ENCODE measurements around the gene BIRC7. TPM values are rescaled to one million over a fixed set of nuclear protein-coding genes. Genes with fewer than 3 reads are reported as not detected.

Gene BIRC7
- total RNA-seq, 1 donor from 2014 or later: 6.9 TPM

- no peak for DNase-seq (ENCODE audit: low read depth, low spot score)
- Mint-ChIP-seq H3K36me3 (ENCODE audit: low read depth) (no peaks in the 10 kb centered on the region), H3K9me3 (no peaks in the 10 kb centered on the region), H3K4me1 (peaks cover 21% of the 10 kb centered on the region), H3K27me3 (ENCODE audit: low read depth) (no peaks in the 10 kb centered on the region), H3K4me3 (peak overlapping the region; percentile 92), H3K27ac (ENCODE audit: unreplicated experiment) (peak overlapping the region; percentile 66)
- no peak for TF ChIP-seq CTCF (conservative IDR thresholded peaks at IDR 0.05)
These were observed 37.4 kb downstream of the BIRC7 start for GRCh38 chr20:63273059-63273579.

- no peak for DNase-seq (ENCODE audit: low read depth, low spot score)
- Mint-ChIP-seq H3K4me1 (peaks cover 14% of the 10 kb centered on the region), H3K4me3 (peak overlapping the region; percentile 92), H3K27me3 (ENCODE audit: low read depth) (no peaks in the 10 kb centered on the region), H3K9me3 (no peaks in the 10 kb centered on the region), H3K36me3 (ENCODE audit: low read depth) (no peaks in the 10 kb centered on the region), H3K27ac (ENCODE audit: unreplicated experiment) (peak overlapping the region; percentile 66)
- no peak for TF ChIP-seq CTCF (conservative IDR thresholded peaks at IDR 0.05)
These were observed 38.1 kb downstream of the BIRC7 start for GRCh38 chr20:63273635-63274380.

- no peak overlapping the region for H3K27ac Mint-ChIP-seq (ENCODE audit: unreplicated experiment)
- TF ChIP-seq CTCF (conservative IDR thresholded peaks at IDR 0.05): no peak
These were observed 38.9 kb downstream of the BIRC7 start for GRCh38 chr20:63274381-63275228.

GRCh38 chr20:63275825-63276224 is 40.1 kb downstream of the BIRC7 start:
- Mint-ChIP-seq H3K4me3 (peak overlapping the region; percentile 74), H3K9me3 (no peaks in the 10 kb centered on the region), H3K36me3 (ENCODE audit: low read depth) (no peaks in the 10 kb centered on the region), H3K4me1 (peaks cover 14% of the 10 kb centered on the region), H3K27ac (ENCODE audit: unreplicated experiment) (no peak overlapping the region), H3K27me3 (ENCODE audit: low read depth) (no peaks in the 10 kb centered on the region)
- no peak for DNase-seq (ENCODE audit: low read depth, low spot score)
- no peak for TF ChIP-seq CTCF (conservative IDR thresholded peaks at IDR 0.05)

More at GRCh38 chr20:63274381-63275228, 38.9 kb downstream of the BIRC7 start:
- DNase-seq (ENCODE audit: low read depth, low spot score): no peak
- peaks cover 14% of the 10 kb centered on the region for H3K4me1 Mint-ChIP-seq
- H3K9me3 Mint-ChIP-seq: no peaks in the 10 kb centered on the region
- no peaks in the 10 kb centered on the region for H3K36me3 Mint-ChIP-seq (ENCODE audit: low read depth)
- H3K27me3 Mint-ChIP-seq (ENCODE audit: low read depth): no peaks in the 10 kb centered on the region
- peak overlapping the region; percentile 74 for H3K4me3 Mint-ChIP-seq

- H3K9me3 Mint-ChIP-seq: no peaks in the 10 kb centered on the region
These were observed 41.3 kb downstream of the BIRC7 start for GRCh38 chr20:63276956-63277355.

More at GRCh38 chr20:63276956-63277355, 41.3 kb downstream of the BIRC7 start:
- Mint-ChIP-seq H3K4me3 (peak overlapping the region; percentile 74), H3K27me3 (ENCODE audit: low read depth) (no peaks in the 10 kb centered on the region), H3K4me1 (peaks cover 8% of the 10 kb centered on the region), H3K27ac (ENCODE audit: unreplicated experiment) (no peak overlapping the region), H3K36me3 (ENCODE audit: low read depth) (no peaks in the 10 kb centered on the region)
- DNase-seq (ENCODE audit: low read depth, low spot score): no peak
- no peak for TF ChIP-seq CTCF (conservative IDR thresholded peaks at IDR 0.05)
